ENCODE data around the gene ZACN.

ZACN gene

GRCh38 chr17:76079956-76080767 is 1.2 kb downstream of the ZACN start:
- no peak for FAIRE-seq

GRCh38 chr17:76080768-76081287 is 1.8 kb downstream of the ZACN start:
- FAIRE-seq: no peak

More at GRCh38 chr17:76079956-76080767, 1.2 kb downstream of the ZACN start:
- DNase-seq (ENCODE audit: extremely low spot score, insufficient read length, low read depth): no peak

GRCh38 chr17:76081295-76082210 is 2.6 kb downstream of the ZACN start:
- FAIRE-seq (no peak), DNase-seq (ENCODE audit: extremely low spot score, insufficient read length, low read depth) (no peak)

More at GRCh38 chr17:76080768-76081287, 1.8 kb downstream of the ZACN start:
- DNase-seq (ENCODE audit: extremely low spot score, insufficient read length, low read depth): no peak

GRCh38 chr17:76082326-76083251 is 3.6 kb downstream of the ZACN start:
- DNase-seq (ENCODE audit: extremely low spot score, insufficient read length, low read depth) (no peak), FAIRE-seq (no peak)

GRCh38 chr17:76083536-76084182 is 4.7 kb downstream of the ZACN start:
- DNase-seq (ENCODE audit: extremely low spot score, insufficient read length, low read depth) (no peak), FAIRE-seq (no peak)

GRCh38 chr17:76085066-76085730 is 6.2 kb downstream of the ZACN start:
- FAIRE-seq (no peak), DNase-seq (ENCODE audit: extremely low spot score, insufficient read length, low read depth) (no peak)

GRCh38 chr17:76085731-76086366 is 6.9 kb downstream of the ZACN start:
- DNase-seq (ENCODE audit: extremely low spot score, insufficient read length, low read depth) (no peak), FAIRE-seq (no peak)

- FAIRE-seq (no peak), DNase-seq (ENCODE audit: extremely low spot score, insufficient read length, low read depth) (no peak)
Measured at GRCh38 chr17:76086384-76086783, 7.4 kb downstream of the ZACN start.

- DNase-seq (ENCODE audit: extremely low spot score, insufficient read length, low read depth): no peak
- FAIRE-seq: no peak
Measured at GRCh38 chr17:76087531-76087930, 8.5 kb downstream of the ZACN start.

- no peak for DNase-seq (ENCODE audit: extremely low spot score, insufficient read length, low read depth)
- FAIRE-seq: no peak
Measured at GRCh38 chr17:76088041-76088867, 9.3 kb downstream of the ZACN start.

GRCh38 chr17:76088868-76089576 is 10.0 kb downstream of the ZACN start:
- no peak for DNase-seq (ENCODE audit: extremely low spot score, insufficient read length, low read depth)

GRCh38 chr17:76089680-76090516 is 10.9 kb downstream of the ZACN start:
- FAIRE-seq (no peak), DNase-seq (ENCODE audit: extremely low spot score, insufficient read length, low read depth) (no peak)

More at GRCh38 chr17:76088868-76089576, 10.0 kb downstream of the ZACN start:
- FAIRE-seq: no peak

GRCh38 chr17:76090517-76091129 is 11.6 kb downstream of the ZACN start:
- no peak for FAIRE-seq

GRCh38 chr17:76091526-76092286 is 12.7 kb downstream of the ZACN start:
- no peak for FAIRE-seq
- DNase-seq (ENCODE audit: extremely low spot score, insufficient read length, low read depth): no peak

More at GRCh38 chr17:76090517-76091129, 11.6 kb downstream of the ZACN start:
- no peak for DNase-seq (ENCODE audit: extremely low spot score, insufficient read length, low read depth)

Measured in GM18507 (cell line).